Effector CD8-positive, alpha-beta T cell (primary cell): ENCODE data around the gene MICAL3.

Experiments
- DNase-seq: peaks from one replicate; lab custom pipeline; 2025; lab: John Stamatoyannopoulos, UW

The MICAL3 gene

DNA sequence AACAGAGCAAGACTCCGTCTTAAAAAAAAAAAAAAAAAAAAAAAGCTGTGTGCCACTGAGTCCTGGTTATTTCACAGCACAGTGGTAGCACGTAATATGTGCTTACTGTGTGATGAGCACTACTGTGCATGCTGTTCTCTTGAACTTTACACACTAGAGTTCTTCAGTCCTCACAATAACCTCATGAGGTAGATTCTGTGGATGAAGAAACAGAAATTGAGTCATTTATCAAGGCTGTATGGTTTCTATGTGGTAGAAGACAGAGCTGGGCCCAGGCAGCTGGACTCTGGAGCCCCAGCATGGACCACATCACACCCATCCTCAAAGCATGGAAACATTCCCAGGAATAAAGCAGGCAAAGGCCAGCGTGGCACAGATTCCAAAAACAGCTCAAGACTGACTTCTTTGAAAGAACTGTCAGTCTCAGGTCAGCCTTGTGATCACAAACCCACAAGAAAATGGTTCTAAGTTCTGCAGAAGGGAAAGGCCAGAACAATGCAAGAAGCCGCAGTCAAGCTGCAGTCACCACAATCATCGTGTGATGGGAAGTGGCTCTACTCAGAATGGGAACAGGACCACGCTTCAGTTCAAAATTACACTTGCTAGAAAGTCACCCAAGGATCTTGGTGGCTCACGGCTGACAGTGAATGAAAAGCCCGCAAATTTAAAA is 49.5 kb downstream of the MICAL3 start:
- DNase-seq = no peak

DNA sequence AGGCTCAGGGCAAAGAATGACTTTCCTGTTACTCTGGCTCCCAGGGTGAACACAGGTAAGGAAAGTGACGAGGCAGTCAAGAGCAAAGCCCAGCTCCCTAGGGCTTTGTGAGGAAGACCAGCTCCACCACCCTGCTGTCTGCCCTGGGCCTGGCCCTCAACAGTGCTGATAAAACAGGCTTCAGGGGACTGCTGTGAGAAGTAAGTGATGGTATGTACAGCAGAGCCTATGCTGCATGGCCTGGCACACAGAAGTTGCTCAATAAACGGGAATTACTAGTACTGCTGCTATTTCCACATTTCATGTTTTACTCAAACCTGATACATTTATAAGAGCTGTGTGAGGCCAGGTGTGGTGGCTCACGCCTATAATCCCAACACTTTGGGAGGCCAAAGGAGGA is 50.3 kb downstream of the MICAL3 start:
- DNase-seq = no peak

DNA sequence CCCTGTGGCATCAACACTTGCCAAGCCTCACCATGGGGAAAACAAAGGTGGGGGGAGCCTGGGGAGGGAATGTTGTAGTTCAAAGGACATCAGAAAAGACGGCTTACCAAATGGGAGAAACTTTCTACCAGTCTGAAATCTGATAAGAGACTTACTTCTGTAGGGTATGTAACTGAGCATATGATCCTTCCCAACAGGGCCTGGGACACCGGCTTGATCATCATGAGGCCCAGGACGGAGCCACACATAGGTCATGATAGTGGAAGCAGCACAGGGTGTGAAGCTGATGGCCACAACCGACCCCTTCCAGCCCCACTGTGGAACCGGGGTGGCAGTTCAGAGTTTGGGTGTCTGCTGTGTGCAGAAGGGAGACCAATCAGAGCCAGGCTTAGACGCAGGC is 51.1 kb downstream of the MICAL3 start:
- no peak for DNase-seq

DNA sequence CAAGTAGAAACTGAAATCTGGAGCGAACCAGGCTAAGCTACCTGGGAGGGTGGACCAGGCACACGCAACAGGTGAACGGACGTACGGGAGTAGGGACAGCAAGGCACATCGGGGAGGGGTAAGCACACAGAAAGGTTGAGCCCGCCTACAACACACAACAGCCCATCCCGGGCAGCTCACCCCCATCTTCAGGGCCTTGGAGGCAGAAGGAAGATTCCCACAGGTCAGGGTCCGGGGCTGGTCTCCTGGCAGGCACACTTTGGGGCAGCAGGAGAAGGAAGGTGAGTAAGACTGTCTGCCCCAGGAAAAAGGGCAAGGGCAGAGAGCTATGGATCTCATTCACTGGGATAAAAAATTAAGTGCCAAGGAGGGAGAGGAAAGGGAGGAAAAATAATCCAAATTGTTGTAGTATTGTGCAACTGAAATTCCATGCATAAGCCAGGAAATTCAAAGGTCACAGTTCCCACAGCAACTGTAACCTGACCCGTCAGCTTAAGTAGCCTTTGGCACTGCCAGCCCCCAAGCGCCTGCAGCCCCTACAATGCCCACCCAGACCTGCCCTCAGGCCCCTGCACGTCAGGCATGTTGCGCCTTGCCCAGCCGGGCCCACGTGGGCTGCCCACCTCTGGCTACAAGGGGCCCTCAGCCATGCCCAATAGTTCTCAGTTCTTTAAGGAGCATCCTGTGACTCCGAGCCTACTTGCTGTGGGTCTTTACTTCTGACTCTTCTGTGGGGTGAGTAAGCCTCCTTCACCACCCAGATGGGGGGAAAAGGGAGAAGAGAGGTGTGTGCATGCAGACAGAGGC is 51.8 kb downstream of the MICAL3 start:
- no peak for DNase-seq

DNA sequence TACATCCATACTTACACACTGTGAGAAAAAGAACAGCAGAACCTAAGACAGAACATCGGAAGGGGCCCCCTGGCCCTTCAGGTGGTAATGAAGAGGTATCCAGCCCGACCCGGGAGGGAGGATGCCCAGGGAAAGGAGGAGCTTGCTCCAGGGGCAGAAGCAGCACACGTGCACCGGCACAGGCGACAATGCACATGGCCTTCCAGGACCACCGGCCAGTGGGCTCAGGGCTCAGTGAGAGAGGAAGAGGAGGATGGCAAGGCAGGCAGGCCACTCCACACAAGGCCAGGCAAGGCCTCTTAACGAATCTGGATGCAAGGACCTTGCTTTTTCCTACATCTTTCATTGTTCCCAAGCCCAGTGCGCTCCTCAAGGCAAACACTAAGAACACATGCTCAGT is 52.6 kb downstream of the MICAL3 start:
- DNase-seq = no peak

DNA sequence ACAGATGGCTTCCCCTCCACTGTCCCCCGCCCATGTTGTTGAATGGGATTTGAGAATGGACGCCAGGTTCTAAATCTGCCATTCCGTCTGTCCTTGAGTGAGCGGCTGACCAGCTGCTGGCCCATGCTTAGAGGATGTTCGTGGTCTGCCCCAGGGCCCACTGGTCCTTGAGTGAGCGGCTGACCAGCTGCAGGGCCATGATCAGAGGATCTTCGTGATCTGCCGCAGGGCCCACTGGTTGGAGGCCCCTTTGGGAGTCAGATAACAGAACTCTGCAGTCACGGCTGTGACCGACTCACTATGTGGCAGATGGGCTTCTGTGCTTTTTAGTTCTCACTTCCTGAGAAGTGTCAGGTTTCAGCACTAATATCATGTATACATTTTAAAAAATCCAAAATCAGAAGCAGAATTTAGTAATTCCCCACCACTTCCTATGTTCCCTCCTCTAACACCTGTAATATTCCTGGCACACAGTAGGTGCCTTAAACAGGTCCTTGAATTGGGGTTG is 54.1 kb downstream of the MICAL3 start:
- no peak for DNase-seq

DNA sequence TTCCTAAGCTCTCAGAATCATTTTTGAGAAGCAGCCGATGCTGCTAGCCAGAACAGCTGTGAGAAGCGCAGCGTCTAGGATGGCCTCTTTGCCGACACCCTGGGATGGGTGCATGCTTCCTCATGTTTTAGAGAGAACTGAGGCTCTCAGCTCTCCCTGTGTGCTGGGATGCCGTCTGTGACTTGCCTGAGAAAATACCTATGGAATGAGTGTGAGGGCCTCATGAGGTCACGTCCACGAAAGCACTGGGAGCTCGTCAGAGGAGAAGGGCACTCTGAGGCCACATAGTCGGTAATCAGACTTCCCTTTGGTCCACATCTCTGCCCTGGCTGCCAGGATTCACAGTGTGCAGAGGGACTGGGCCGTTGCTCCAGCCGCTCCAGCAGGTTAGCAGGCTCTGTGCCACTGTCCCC is 54.7 kb downstream of the MICAL3 start:
- no peak for DNase-seq

DNA sequence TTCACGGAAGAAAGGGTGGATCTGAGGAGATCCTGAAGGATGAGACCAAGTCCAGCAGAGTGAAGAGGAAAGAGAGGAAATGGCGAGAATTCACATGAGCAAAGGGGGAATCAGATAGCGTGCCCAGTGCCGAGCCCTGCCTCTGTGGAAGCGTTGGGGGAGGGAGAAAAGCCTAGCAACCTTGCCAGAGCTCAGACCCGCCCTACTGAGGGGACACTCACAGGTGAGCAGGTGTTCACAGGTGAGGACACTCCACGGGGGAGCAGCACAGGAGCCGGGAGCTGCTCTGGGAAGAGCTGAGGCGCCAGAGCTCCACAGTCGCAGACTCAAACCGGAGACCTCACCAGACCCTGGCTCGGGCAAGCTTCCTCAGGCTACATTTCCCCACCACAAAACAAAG is 56.2 kb downstream of the MICAL3 start:
- DNase-seq = no peak

DNA sequence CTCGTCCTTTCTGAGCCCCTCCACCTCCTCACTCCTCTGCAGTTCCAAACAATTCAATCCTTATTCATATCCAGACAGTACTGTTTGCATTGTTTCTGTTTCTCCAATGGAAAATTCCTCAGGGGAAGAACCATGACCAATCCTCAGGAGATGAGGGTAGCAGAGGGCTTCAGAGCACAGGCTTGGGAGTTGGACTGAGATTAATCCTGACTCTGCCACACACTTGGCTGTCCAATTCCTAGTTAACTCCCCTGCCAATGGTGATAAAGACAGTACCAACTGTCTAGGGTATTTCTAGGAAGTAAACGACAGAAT is 58.0 kb downstream of the MICAL3 start:
- no peak for DNase-seq

DNA sequence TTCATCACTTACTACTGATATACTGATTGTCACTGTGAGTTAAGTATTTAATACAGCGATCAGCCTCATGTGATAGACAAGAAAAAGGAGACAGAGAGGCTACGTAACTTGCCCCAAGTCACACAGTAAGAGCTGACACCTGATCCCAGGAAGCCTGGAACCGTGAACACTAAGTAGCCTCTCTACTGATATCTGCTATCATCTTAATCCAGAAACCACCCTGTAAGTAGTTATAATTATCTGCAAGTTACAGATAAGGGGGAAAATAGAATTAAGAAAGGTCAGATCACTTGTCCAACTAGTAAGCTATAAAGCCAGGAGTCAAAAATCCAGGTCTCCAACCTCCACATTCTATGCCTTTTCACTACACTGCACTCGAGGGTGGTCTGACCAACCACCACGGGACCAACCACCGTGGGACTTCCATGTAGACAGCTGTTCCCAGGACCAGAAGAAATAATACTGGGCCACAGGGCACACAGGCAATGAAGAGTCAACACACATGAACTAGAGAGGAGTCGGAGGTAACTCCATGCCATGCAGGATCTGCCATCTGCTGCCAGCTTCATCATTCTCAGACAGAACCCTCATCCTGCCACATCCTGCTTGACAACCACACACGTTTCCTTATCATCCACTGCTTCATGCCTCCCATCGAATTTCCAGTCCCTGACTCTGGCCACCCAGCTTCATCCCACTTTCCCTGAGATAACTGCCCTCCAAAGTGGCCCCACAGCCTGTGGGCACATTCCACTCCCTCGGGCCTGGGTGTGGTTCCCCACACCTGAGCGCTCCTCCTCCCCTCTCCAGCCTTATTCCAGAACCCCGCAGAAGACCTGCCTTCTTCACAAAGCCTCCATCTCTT is 58.6 kb downstream of the MICAL3 start:
- no peak for DNase-seq

DNA sequence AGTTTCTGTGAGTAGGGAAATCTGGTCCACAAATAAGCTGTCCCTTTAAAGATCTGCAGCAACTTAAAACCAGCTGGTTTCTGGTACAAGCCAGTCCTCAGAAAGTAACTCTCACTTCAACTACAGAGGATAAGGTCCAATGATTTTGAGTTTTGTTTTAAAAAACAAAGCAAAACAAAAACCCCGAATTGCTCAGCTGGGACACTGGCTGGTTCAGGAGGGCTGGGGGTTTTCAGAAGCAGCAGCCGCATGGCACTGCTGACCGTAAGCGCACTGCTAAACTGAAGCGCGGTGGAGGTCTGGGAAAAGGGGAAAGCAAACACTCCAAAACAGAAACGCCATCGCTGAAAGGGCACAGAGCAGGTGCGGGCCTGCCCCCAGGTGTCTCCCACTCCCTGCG is 59.7 kb downstream of the MICAL3 start:
- no peak for DNase-seq

DNA sequence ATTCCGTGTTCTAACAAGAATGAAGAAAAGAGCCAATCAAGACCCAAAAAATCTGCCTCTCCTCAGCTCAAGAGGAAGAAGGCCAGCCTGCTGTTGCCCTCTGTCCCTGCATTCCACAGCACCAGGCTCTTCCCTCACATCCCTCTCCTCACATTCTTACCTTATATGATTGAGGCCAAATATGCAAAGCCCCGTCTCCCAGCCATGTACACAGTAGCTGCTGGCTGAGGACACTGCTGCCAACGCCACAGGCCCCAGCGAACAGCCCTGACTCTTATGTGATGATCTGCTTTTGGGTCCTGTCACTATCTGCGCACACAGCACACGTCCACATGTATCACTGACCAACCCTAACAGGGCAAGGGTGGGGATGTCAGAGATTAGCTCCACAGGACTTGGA is 60.2 kb downstream of the MICAL3 start:
- DNase-seq = no peak

DNA sequence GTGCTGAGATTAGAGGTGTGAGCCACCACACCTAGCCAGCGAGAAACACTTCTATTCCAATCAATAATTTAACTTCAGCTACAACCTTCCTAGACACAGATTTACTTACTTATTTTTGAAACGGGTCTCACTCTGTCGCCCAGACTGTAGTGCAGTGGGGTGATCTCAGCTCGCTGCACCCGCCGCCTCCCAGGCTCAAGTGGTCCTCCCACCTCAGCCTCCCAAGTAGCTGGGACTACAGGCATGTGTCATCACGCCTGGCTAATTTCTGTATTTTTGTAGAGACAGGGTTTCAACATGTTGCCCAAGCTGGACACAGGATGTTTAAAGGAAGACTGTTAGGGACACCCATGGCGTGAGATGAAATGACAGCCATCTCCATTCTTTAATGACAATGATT is 61.3 kb downstream of the MICAL3 start:
- no peak for DNase-seq

DNA sequence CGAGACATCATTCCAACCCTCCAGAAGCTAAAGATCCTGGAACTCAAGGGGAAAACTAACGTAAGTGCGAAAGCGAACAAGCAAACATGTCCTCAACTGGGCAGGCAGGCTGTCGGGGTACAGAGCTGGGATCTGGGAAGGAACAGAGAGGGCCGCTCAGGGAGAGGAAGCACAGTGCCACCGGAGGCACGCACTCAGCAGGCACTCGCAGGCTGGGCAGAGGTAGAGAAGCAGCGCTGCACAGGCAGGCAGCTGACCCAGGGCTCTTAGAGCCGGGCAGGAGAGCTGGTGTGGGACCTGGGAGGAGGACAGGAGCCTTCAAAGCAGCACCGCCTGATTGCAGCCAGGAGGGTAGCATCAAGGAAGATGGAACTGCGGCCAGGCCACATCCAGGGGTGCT is 62.2 kb downstream of the MICAL3 start:
- no peak for DNase-seq

DNA sequence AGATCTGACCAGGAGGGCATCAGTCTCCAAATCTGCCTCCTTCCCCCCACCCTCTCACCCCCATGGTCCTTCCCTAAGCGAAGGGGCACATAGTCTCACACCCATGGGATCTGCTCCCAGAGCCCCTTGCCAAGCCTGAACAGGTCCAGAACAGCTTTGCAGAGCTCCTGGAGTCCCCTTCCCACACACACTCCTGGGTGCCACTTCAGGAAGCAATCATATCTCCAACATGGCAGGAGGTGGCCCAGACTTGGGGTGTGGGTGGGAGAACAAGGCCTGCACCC is 63.0 kb downstream of the MICAL3 start:
- no peak for DNase-seq

DNA sequence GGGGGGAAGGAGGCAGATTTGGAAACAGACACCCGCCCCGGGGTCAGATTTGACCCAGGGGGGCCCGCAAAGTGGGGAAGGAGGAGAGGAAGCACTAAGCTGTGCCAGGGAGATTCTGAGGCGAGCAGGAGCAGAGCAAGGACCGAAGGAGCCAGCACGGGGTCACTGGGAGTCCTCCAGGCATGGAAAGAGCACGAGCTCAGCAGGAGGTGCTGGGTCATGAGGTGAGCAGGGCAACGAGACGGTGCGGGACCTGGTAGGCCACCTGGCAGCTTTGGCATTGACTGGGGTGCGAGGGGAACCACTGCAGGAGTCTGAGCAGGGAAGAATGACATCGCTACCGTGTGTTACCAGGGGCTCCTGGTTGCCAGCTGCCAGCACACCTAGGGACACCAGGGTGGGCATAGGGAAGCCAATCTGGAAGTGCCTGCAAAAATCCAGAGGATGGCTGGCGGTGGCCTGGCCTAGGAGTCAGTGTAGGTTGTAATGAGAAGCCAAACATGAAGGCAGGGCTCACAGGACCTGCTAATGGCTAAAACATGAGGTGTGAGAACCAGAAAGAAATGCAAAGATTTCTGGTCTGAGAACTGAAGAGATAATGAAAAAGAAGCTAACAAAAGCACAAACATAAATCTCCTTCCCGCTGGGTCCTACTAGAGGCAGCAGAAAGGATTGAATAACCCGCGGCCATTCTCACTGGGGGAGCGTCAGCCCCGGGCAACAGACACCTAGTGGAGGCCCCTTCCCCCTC is 63.5 kb downstream of the MICAL3 start:
- no peak for DNase-seq

DNA sequence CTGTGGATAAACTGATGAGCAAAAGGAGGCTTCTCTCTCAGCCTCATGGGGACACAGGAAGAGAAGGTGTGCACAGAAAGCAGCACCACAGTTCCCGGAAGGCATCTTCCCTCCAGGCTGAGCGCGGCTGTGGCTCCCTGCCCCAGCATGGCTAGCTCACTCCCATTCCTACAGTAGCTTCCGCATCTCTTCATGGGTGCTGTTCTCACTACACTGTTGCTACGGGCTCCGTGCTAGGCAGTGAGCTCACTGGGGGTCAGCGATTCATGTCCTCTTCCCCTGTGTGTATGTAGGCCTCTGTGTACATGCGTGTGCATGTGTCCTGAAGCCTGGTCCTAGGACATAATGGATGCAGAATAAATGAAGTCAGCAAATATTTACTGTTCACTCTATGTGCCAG is 64.3 kb downstream of the MICAL3 start:
- no peak for DNase-seq

DNA sequence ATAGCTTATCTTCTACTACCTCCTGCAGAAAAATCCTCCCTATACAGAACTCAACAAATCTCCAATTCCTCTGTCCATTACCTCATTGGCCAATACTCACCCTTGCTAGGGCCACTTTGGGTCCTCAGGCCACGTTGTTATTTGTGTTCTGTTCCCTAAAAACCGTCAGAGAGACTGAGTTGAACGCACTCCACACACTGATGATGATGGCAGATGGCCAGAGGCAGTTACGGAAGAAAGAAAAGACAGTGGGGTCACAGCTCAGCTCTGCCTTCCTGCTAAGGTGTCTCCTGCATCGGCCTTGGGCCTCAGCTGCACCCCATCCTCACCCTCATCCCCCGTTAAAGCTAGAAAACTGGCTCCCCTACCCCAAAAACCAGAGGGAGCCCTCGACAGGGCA is 66.2 kb downstream of the MICAL3 start:
- no peak for DNase-seq

DNA sequence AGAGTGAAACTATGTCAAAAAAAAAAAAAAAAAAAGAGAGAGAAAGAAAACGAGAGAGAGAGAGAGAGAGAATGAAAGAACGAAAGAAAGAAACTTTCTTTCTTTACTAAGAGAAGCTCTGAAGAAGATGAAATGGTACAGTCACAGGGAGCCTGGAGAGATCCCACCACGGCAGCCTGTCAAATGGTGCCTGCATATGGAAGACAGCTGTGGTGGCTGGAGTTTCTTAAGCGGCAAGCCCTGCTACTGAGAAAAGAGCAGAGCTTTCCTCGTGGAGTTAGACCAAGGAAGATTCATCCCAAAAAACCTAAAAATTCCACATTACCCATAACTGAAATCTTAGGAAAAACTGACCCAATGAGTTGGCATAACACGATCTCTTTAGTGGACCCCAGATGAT is 66.7 kb downstream of the MICAL3 start:
- no peak for DNase-seq

DNA sequence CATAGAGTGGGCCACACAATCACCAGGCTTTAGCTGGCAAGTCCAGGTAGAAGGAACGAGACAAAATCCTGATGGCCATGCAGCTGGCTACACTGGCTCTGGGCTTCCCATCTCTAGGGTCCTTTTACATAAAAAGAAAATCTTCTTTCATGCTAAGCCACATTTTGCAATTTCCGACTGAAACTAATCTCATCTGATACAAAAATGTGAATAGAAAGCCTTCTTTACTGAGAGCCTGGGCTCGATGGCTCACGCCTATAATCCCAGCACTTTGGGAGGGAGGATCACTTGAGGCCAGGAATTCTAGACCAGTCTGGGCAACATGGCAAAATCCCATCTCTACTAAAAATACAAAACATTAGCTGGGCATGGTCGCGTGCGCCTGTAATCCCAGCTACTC is 67.2 kb downstream of the MICAL3 start:
- DNase-seq = no peak

DNA sequence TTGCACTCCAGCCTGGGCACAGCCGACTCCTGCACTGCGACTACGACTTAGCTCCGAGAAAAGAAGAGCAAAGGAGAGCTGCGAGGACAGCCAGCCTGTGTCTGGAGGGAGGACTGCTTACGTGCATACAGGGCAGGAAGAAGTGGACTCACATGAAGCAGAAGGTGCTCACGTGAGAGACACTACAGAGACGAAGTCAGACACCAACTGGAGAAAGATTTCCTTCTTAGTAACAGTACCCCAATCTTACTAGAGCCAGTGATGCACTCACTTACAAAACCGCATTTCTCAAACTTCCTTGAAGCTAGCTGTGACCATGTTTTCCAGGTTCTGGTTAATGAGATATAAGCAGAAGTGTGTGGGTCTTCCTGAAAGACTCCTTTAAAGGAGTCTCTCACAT is 67.7 kb downstream of the MICAL3 start:
- DNase-seq = no peak
